ENCODE measurements around the gene CUX1. TPM values are rescaled to one million over a fixed set of nuclear protein-coding genes. Genes with fewer than 3 reads are reported as not detected.
A peak's percentile ranks its signal among the peaks of the same experiment; 100 is the strongest.

The CUX1 gene
- total and polyA plus RNA-seq, 7 experiments from 2014 or later: 10.1 to 81.6 (median 42.5) TPM

DNA sequence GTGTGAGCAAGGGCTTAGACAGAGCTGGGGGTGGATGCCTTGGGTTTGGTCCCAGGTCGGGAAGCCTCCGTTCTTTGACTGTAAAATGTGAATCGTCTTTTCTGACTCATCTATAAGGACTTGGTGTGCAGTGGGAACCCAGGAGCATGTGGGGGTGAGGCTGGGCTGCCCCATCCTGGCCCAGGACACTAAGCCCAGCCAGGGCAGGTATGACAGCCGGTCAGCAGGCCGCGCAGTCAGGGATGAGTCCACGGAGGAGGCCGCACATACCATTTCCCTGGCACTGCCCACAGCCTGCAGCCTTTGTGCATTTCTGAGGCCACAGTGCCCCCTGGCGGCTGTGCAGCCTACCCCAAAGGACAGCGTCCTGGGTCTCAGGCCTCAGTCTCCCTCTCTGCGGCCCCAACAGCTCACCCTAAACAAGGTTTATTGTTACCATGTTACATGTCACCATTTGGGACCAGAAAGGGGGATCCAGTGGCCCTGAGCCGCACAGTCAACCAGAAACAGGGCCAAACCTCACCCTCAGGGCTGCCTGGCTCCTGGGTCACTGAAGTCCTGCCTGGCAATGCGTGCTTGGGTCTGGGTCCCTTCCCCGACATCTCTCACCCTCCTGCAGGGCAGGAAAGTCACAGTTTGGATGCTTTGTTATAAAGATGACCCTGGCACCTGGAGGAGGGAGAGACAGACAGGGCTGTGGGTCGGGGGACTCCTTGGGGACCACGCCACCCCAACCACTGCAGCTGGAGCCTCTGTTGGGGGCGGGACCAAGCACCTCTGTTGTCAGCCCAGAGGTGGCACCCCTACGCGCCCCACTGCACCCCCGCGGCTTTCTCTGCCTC is 454.9 kb downstream of the CUX1 start:
- Histone ChIP-seq H3K36me3 (ENCODE audit: control insufficient read depth in 2 of 3, insufficient read depth in 3 of 3, low read length in 3 of 3) (no peaks in the 10 kb centered on the region), H3K4me1 (ENCODE audit: control insufficient read depth in 2 of 2, insufficient read depth in 2 of 2, low read length in 2 of 2) (no peaks in the 10 kb centered on the region), H3K27me3 (ENCODE audit: control insufficient read depth in 2 of 2, insufficient read depth in 2 of 2, low read length in 2 of 2) (no peaks in the 10 kb centered on the region), H3K9me3 (ENCODE audit: control insufficient read depth in 2 of 3, low read length in 3 of 3) (no peaks in the 10 kb centered on the region), H3K27ac (ENCODE audit: low read depth, low read length) (no peak overlapping the region), H3K4me3 (ENCODE audit: low read length) (no peak overlapping the region)
- ATAC-seq (peak; percentile 83), DNase-seq (peak; percentile 34 to 78 (median 69))
- Mint-ChIP-seq H3K27me3 (no peaks in the 10 kb centered on the region), H3K4me3 (no peak overlapping the region), H3K27ac (no peak overlapping the region), H3K36me3 (no peaks in the 10 kb centered on the region), H3K4me1 (peaks cover 0 to 4% (median 0%) of the 10 kb centered on the region in 7 donors), H3K9me3 (peaks cover 0 to 2% (median 0%) of the 10 kb centered on the region in 11 donors)
- POLR2A ChIA-PET: no interaction called here
- intact Hi-C loops (cut with micrococcal nuclease): loop anchor here (1.0 kb wide), 3 partner anchors 584 to 908 kb away; no protein-coding TSS in a partner anchor
- CTCF ChIA-PET: interaction anchor here (0.9 to 3.8 kb wide), 5 partner anchors 12 to 732 kb away, joined by 3 to 29 read pairs (median 4); no protein-coding TSS in a partner anchor

DNA sequence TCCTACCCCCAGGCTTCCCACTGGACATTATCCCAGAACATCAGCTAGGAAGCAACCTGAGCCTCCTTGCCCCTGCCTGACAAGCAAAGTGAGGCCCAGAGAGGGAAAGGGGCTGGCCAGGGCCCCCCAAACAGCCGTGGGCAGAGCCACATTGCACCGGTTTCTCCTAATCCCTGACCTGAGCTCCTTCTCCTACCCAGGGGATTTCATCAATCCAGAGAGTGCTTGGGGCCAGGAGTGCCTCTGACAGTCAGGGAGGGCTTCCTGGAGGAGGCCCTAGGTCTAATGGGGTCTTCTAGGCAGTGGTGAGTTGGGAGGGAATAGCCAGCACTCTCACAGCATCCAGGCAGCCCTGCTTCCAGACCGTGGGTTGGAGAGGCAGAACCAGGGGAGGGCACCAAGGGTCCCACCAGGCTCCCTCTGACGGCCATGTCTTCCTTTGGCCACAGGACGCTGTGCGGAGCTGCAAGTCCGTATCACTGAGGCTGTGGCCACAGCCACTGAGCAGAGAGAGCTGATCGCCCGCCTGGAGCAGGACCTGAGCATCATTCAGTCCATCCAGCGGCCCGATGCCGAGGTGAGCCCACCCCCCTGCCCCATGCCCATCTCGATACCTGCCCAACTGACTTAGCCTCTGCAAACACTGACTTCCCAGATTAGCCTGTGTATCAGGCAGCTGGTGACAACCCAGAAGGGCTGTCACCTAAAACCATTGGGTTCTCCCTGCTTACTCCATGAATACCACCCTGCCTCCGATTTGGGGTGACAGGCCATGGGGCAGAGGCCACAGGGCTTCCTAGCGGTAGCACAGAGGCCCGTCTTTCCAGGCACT is 455.7 kb downstream of the CUX1 start:
- DNase-seq (no peak), ATAC-seq (no peak)
- Mint-ChIP-seq H3K9me3 (peaks cover 0 to 2% (median 0%) of the 10 kb centered on the region in 11 donors), H3K27me3 (no peaks in the 10 kb centered on the region), H3K4me3 (no peak overlapping the region), H3K36me3 (no peaks in the 10 kb centered on the region), H3K4me1 (peaks cover 0 to 3% (median 0%) of the 10 kb centered on the region in 7 donors), H3K27ac (no peak overlapping the region)
- intact Hi-C loops (cut with micrococcal nuclease): loop anchor here (1.0 kb wide), 3 partner anchors 585 to 909 kb away; no protein-coding TSS in a partner anchor
- Histone ChIP-seq H3K27me3 (ENCODE audit: control insufficient read depth in 2 of 2, insufficient read depth in 2 of 2, low read length in 2 of 2) (no peaks in the 10 kb centered on the region), H3K27ac (ENCODE audit: low read depth, low read length) (no peak overlapping the region), H3K36me3 (ENCODE audit: control insufficient read depth in 2 of 3, insufficient read depth in 3 of 3, low read length in 3 of 3) (no peaks in the 10 kb centered on the region), H3K4me1 (ENCODE audit: control insufficient read depth in 2 of 2, insufficient read depth in 2 of 2, low read length in 2 of 2) (no peaks in the 10 kb centered on the region), H3K4me3 (ENCODE audit: low read length) (no peak overlapping the region), H3K9me3 (ENCODE audit: control insufficient read depth in 2 of 3, low read length in 3 of 3) (no peaks in the 10 kb centered on the region)
- CTCF ChIA-PET: interaction anchor here (1.1 to 3.8 kb wide), 2 partner anchors 13 to 730 kb away, joined by 4 to 29 read pairs; no protein-coding TSS in a partner anchor
- POLR2A ChIA-PET: no interaction called here

DNA sequence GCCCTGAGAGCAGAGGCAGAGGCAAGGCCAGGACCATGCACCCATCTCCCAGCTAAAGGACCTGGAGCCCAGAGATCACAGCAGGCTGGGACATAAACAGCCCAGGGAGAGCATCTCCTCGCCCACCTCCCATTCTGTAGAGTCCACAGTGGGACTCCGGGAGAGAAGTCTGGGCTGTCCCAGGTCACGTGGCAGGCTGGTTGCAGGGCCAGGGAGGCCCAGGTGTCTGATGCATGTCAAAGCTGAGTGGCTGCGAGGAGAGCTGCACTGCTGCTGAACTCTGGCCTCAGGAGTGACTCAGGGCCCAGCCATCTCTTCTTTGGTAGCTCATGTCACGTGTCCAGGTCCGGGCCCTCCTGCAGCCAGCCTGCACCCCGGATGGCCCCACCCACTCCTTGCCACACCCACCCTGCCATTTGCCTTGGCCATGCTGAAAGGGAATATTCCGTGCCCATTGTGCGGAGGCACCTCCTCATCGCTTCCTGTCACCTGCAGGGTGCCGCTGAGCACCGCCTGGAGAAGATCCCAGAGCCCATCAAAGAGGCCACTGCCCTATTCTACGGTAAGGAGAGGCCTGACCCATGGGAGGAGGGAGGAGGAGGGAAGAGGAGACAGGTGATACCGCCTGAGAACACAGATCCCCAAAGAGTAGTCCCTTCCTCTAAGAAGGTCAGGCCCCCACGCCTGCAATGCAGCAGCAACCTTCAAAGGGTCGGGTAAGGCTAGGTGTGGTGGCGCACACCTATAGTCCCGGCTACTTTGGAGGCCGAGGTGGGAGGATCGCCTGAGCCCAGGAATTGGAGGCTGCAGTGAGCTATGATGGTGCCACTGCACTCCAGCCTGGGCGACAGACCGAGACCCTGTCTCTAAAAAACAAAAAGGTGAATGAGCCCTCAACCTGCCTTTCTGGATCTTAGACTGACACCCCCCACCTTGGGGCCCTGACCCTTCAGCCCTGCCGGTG is 456.6 kb downstream of the CUX1 start:
- Mint-ChIP-seq H3K4me3 (no peak overlapping the region), H3K4me1 (peaks cover 0 to 3% (median 0%) of the 10 kb centered on the region in 7 donors)

DNA sequence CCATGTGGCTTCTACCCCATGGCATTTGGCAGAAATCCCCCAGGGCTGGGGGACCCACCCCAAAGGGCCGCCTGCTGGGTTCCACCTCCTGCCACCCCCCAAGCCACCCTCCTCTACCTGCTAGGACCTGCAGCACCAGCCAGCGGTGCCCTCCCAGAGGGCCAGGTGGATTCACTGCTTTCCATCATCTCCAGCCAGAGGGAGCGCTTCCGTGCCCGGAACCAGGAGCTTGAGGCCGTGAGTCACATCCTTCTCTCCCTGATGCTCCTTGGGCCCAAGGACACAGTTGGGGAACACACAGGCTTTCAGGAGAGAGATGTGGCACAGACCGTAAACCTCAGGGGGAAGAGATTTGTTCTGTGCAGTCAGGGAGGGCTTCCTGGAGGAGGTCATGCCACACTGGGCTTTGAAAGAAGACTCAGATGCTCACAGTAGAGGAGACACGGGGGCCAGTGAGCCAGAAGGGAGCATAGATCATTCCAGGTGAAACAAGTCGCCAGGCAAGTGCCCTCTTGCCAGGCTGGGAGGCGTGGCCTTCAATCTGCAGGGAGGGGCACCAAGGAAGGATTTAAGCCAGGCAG is 457.8 kb downstream of the CUX1 start:
- no peaks in the 10 kb centered on the region for H3K9me3 ChIP-seq (ENCODE audit: control insufficient read depth in 2 of 3, low read length in 3 of 3)
- peaks cover 0 to 5% of the 10 kb centered on the region in 2 donors for H3K4me1 ChIP-seq (ENCODE audit: control insufficient read depth in 2 of 2, insufficient read depth in 2 of 2, low read length in 2 of 2)
- H3K36me3 ChIP-seq (ENCODE audit: control insufficient read depth in 2 of 3, insufficient read depth in 3 of 3, low read length in 3 of 3): no peaks in the 10 kb centered on the region
- Mint-ChIP-seq H3K27me3 (no peaks in the 10 kb centered on the region), H3K27ac (no peak overlapping the region), H3K4me3 (no peak overlapping the region), H3K9me3 (peaks cover 0 to 2% (median 0%) of the 10 kb centered on the region in 11 donors), H3K36me3 (no peaks in the 10 kb centered on the region), H3K4me1 (peaks cover 0 to 11% (median 0%) of the 10 kb centered on the region in 7 donors)
- no peak overlapping the region for H3K4me3 ChIP-seq (ENCODE audit: low read length)
- H3K27ac ChIP-seq (ENCODE audit: low read depth, low read length): no peak overlapping the region
- DNase-seq (no peak), ATAC-seq (no peak)
- ChIA-PET CTCF (no interaction called here), POLR2A (no interaction called here)
- intact Hi-C loops (cut with micrococcal nuclease): loop anchor here in 1 of 2 donors (5.0 kb wide), 1 partner anchor 192 kb away; no protein-coding TSS in a partner anchor
- H3K27me3 ChIP-seq (ENCODE audit: control insufficient read depth in 2 of 2, insufficient read depth in 2 of 2, low read length in 2 of 2): no peaks in the 10 kb centered on the region

More for the DNA sequence above, 456.6 kb downstream of the CUX1 start:
- no peaks in the 10 kb centered on the region for H3K27me3 ChIP-seq (ENCODE audit: control insufficient read depth in 2 of 2, insufficient read depth in 2 of 2, low read length in 2 of 2)
- no peak overlapping the region for H3K4me3 ChIP-seq (ENCODE audit: low read length)
- H3K9me3 ChIP-seq (ENCODE audit: control insufficient read depth in 2 of 3, low read length in 3 of 3): no peaks in the 10 kb centered on the region
- intact Hi-C loops (cut with micrococcal nuclease): no loop called here
- ChIA-PET CTCF (interaction anchor here (3.8 kb wide), 1 partner anchor 731 kb away, joined by 29 read pairs; no protein-coding TSS in a partner anchor), POLR2A (no interaction called here)
- ATAC-seq (no peak), DNase-seq (no peak)
- no peak overlapping the region for H3K27ac Mint-ChIP-seq
- no peak overlapping the region for H3K27ac ChIP-seq (ENCODE audit: low read depth, low read length)
- no peaks in the 10 kb centered on the region for H3K27me3 Mint-ChIP-seq
- no peaks in the 10 kb centered on the region for H3K4me1 ChIP-seq (ENCODE audit: control insufficient read depth in 2 of 2, insufficient read depth in 2 of 2, low read length in 2 of 2)
- no peaks in the 10 kb centered on the region for H3K36me3 Mint-ChIP-seq
- H3K36me3 ChIP-seq (ENCODE audit: control insufficient read depth in 2 of 3, insufficient read depth in 3 of 3, low read length in 3 of 3): no peaks in the 10 kb centered on the region
- peaks cover 0 to 2% (median 0%) of the 10 kb centered on the region in 11 donors for H3K9me3 Mint-ChIP-seq

DNA sequence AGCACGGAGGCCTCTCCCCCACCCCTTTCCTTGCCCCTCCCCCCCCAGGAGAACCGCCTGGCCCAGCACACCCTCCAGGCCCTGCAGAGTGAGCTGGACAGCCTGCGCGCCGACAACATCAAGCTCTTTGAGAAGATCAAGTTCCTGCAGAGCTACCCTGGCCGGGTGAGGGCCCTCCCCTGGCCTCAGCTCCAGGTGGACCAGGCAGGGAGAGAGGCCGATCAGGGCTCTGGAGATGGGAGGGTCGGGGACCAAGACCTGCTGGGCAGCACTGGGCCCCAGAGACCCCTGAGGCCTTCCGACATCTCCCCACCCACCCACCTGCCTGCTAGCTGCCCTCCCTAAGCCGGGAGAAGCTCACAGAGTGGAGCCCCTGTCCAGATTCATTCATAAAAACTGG is 460.5 kb downstream of the CUX1 start:
- peaks cover 0 to 2% (median 0%) of the 10 kb centered on the region in 11 donors for H3K9me3 Mint-ChIP-seq
- H3K36me3 ChIP-seq (ENCODE audit: control insufficient read depth in 2 of 3, insufficient read depth in 3 of 3, low read length in 3 of 3): no peaks in the 10 kb centered on the region
- ATAC-seq (no peak), DNase-seq (no peak)
- no peaks in the 10 kb centered on the region for H3K27me3 ChIP-seq (ENCODE audit: control insufficient read depth in 2 of 2, insufficient read depth in 2 of 2, low read length in 2 of 2)
- H3K36me3 Mint-ChIP-seq: no peaks in the 10 kb centered on the region
- H3K4me1 ChIP-seq (ENCODE audit: control insufficient read depth in 2 of 2, insufficient read depth in 2 of 2, low read length in 2 of 2): peaks cover 0 to 5% of the 10 kb centered on the region in 2 donors
- H3K27me3 Mint-ChIP-seq: no peaks in the 10 kb centered on the region
- POLR2A ChIA-PET: no interaction called here
- H3K4me3 ChIP-seq (ENCODE audit: low read length): no peak overlapping the region
- intact Hi-C loops (cut with micrococcal nuclease): loop anchor here in 1 of 2 donors (5.0 kb wide), 1 partner anchor 189 kb away; no protein-coding TSS in a partner anchor
- CTCF ChIA-PET: interaction anchor here (1.4 kb wide), 1 partner anchor 113 kb away, joined by 4 read pairs; no protein-coding TSS in a partner anchor
- no peaks in the 10 kb centered on the region for H3K9me3 ChIP-seq (ENCODE audit: control insufficient read depth in 2 of 3, low read length in 3 of 3)
- H3K27ac Mint-ChIP-seq: no peak overlapping the region
- peaks cover 0 to 9% (median 0%) of the 10 kb centered on the region in 7 donors for H3K4me1 Mint-ChIP-seq
- H3K27ac ChIP-seq (ENCODE audit: low read depth, low read length): no peak overlapping the region
- H3K4me3 Mint-ChIP-seq: no peak overlapping the region
